WERI-Rb-1 (cell line): ENCODE results near the gene TPX2.

Experiments
- DNase-seq: peaks from one replicate; pipeline ENCODE4 v3.0.0-alpha.2; 2020
- H3K27ac ChIP-seq: fragments of 250-450 bp; sonication (Bioruptor Pico); 2 replicates; pipeline ENCODE4 v1.5.1; 2020; ENCODE audit warnings: mild to moderate bottlenecking, moderate library complexity
- H3K27me3 ChIP-seq: fragments of 250-450 bp; sonication (Bioruptor Pico); 2 replicates; pipeline ENCODE4 v1.5.1; 2021; ENCODE audit warnings: mild to moderate bottlenecking, low read depth, moderate library complexity; ENCODE audit not compliant: insufficient read depth, severe bottlenecking
- H3K36me3 ChIP-seq: fragments of 250-450 bp; sonication (Bioruptor Pico); 2 replicates; pipeline ENCODE4 v1.5.1; 2020; ENCODE audit warnings: mild to moderate bottlenecking, moderate library complexity
- H3K4me3 ChIP-seq: 2 replicates; pipeline ENCODE4 v1.5.1; 2011; ENCODE audit warnings: low read depth, mild to moderate bottlenecking, control low read depth, low read length
- H3K9me3 ChIP-seq: fragments of 250-450 bp; sonication (Bioruptor Pico); 2 replicates; pipeline ENCODE4 v1.5.1; 2021; ENCODE audit warnings: mild to moderate bottlenecking, moderate library complexity; ENCODE audit not compliant: severe bottlenecking
- TF ChIP-seq, protein P1 (sequence below): IDR thresholded peaks from 2 replicates; pipeline ENCODE4 v1.5.1; 2011; ENCODE audit warnings: low read depth, mild to moderate bottlenecking, control low read depth, inconsistent platforms, low read length

Gene TPX2

GRCh38 chr20:31694842-31695593, 44.1 kb upstream of the TPX2 start:
- TF ChIP-seq, protein P1, sequence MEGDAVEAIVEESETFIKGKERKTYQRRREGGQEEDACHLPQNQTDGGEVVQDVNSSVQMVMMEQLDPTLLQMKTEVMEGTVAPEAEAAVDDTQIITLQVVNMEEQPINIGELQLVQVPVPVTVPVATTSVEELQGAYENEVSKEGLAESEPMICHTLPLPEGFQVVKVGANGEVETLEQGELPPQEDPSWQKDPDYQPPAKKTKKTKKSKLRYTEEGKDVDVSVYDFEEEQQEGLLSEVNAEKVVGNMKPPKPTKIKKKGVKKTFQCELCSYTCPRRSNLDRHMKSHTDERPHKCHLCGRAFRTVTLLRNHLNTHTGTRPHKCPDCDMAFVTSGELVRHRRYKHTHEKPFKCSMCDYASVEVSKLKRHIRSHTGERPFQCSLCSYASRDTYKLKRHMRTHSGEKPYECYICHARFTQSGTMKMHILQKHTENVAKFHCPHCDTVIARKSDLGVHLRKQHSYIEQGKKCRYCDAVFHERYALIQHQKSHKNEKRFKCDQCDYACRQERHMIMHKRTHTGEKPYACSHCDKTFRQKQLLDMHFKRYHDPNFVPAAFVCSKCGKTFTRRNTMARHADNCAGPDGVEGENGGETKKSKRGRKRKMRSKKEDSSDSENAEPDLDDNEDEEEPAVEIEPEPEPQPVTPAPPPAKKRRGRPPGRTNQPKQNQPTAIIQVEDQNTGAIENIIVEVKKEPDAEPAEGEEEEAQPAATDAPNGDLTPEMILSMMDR: no peak
- no peak for DNase-seq
- Histone ChIP-seq H3K4me3 (no peak overlapping the region), H3K27me3 (no peaks in the 10 kb centered on the region), H3K36me3 (peaks cover 78% of the 10 kb centered on the region), H3K27ac (peak overlapping the region; percentile 93), H3K9me3 (no peaks in the 10 kb centered on the region)

DNA sequence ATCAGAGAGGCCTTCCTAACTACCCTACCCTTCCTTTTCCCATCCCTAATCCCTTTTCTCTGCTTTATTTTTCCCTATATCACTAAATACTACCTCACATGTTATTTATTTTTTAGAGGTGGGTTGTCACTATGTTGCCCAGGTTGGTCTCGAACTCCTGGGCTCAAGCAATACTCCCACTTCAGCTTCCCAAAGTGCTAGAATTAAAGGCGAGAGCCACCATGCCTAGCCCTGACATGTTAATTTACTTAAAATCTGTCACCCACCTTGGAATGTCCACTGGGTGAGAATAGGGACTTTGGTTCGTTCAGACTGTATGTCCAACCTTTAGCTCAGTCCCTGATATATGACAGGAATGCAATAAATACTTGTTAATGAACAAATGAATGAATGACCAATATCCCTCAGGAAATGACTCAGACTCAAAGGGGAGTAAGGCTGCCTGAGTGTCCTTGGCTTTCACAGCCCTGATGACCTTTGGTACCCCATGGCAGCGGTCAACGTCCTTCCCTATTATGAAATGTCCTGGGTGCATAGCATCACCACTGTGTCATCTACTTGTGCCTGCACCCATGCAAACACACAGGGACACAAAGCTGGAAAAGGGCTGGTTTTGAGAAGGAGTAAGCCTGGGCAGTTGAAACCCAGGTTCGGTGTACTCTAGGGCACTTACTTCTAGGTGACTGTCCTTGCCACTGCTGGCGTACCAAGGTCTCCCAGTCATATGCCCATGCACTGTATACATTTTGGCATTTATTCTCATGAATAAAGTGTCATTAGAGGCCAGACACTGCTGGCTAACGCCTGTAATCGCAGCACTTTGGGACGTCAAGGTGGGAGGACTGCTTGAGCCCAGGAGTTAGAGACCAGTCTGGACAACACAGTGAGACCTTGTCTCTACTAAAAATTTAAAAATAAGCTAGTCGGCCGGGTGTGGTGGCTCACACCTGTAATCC, 43.0 kb upstream of the TPX2 start:
- TF ChIP-seq, protein P1: no peak
- Histone ChIP-seq H3K27ac (peak overlapping the region; percentile 93), H3K9me3 (no peaks in the 10 kb centered on the region), H3K4me3 (no peak overlapping the region), H3K36me3 (peaks cover 80% of the 10 kb centered on the region), H3K27me3 (no peaks in the 10 kb centered on the region)
- DNase-seq: no peak

- Histone ChIP-seq H3K27ac (peak overlapping the region; percentile 74), H3K27me3 (no peaks in the 10 kb centered on the region), H3K9me3 (no peaks in the 10 kb centered on the region), H3K4me3 (no peak overlapping the region), H3K36me3 (peaks cover 82% of the 10 kb centered on the region)
- DNase-seq: no peak
- TF ChIP-seq, protein P1: no peak
These were observed 40.8 kb upstream of the TPX2 start for GRCh38 chr20:31698243-31698802.

DNA sequence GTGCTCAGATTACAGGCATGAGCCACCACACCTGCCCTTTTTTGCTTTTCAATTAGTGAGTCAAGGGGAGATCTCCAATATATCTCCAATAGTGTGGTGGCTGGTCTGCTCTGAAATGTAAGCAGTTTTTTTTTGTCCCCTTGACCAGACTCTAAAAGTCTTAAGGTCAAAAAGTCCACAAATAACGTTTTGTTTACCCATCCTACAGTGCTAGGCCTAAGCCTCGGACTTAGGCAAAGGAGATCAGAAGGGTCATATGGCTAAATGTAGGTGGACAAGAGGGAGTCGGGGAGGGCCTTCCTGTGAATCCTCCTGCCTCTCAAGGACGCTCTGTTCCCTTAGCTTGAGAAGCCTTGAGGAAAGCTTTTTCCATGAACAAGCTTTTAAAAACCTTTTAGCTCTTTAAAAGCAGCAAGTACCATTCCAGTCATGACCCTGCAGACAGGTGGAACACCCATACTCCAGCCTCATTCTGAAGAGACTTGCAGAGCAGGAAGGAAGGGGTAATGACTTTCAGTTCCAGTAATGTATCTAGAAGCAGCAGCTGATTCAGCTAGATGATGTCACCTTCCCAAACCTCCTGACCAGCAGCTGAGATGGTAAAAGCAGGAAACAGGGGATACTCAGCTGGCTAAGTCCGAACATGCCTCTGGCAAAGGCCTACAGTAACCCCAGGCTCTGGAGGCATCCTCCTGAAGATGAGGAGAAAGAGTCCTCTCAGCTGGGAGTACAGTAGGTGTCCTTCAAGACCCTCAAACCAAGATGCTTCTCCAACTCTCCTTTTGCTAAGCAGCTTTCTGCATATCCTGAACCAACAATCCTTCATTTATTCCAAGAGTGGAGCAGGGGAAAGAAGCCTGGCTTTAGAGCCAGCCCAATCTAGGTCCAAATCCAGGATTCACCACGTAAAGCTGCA, 40.0 kb upstream of the TPX2 start:
- no peak overlapping the region for H3K4me3 ChIP-seq
- H3K36me3 ChIP-seq: peaks cover 86% of the 10 kb centered on the region
- DNase-seq: peak; percentile 33
- TF ChIP-seq, protein P1: no peak
- peak overlapping the region; percentile 74 for H3K27ac ChIP-seq
- H3K27me3 ChIP-seq: no peaks in the 10 kb centered on the region
- H3K9me3 ChIP-seq: no peaks in the 10 kb centered on the region
